ENCODE results near the gene BMPR1B.
A peak's percentile ranks its signal among the peaks of the same experiment; 100 is the strongest.
"Not testable (repeated sequence)": the region's sequence is repeated elsewhere in the genome, so short reads cannot be mapped to it uniquely, and the experiment has no call there.

BMPR1B gene

DNA sequence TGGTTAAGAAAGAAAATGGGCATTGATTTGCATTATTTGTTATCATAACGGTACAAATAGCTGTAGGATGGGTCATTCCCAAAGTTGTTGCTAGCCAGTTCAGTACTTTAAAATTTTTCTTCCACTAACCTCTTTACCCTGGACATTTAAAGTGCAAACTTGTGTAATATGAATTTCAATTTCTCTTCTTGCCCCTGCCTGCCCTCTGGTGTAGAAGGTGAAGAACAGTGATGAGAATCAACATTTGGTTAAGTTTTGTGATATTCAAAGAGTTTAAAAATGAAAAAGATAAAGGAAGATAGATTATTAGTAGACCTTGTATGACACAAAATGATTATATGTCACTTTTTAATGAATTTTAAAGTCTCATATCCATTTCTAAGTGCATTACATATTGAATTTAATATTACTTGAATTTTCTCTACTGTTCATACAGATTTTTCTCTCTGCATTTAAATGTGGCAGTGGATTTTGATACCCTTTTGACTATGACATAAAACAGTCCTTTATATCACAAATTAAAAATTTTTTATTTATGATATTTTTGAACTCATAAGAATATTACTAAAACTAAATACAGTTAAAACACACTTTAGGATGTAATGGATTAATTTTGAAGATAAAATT, 337.7 kb downstream of the BMPR1B start:
- DNase-seq, result peak; percentile 45

DNA sequence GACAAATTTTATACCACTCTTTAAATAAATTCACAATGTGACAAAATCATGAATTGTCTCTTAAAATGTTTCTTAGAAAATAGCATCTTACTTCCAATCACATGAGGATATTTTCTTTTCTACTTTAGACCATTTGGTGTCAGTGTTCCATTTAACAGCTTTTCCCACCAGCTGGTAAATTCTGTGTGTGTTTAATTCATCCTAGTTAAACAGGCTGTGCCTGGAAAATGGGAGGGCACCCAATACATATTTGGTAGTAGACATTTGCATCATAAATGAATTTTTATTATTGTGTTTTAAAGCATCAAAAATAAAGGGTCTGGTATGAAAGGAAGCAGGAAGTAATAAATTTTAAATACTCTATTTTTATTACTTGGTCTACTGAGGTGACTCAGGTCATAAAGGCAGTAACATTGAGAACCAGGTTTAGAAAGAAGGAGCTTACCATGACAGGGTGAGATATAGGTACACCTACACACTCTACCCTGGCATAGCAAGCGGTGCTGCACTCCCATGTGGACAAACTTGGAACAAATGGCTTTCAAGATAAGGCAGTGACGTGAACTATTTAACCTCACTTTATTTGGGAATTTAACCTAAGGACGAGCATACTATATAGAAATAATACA, 344.5 kb downstream of the BMPR1B start:
- DNase-seq, result no peak

DNA sequence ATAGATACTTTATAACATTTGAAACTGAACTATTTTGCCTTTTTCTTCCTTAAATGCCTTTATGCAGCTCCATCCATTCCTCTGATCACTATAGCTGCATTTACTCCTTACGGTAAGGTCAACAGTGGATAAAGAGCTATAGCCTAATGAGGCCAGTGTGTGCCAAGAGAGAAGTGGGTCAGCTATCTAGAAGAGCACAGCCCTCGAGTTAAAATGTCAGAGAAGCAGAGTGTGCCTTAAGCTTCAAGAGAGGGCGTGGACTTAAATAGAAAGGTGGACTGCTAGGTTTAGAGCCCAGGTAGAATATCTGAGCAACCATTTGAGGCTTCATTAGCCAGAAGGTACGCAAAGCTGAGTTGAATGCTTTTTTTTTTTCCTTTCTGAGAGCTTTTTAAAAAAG, 347.4 kb downstream of the BMPR1B start:
- DNase-seq, result no peak

DNA sequence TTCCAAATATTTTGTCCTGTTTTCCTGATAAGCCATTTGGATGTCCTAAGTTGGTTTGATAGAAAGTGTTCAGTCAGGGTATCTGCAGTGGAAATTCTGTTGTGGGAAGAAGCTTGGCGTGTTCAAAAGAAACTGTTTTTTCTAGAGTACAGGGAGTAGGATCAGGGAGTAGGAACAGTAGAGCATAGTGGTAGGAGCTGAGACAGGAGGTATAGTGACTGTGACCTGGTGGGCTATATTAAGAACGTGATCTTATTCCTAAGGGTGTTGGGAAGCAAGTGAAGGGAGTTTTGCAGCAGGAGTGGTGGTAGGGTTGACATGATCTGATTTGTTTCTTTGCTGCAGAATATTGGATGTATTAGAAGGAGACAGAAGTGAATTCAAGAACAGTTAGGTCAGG, 348.2 kb downstream of the BMPR1B start:
- no peak for DNase-seq

DNA sequence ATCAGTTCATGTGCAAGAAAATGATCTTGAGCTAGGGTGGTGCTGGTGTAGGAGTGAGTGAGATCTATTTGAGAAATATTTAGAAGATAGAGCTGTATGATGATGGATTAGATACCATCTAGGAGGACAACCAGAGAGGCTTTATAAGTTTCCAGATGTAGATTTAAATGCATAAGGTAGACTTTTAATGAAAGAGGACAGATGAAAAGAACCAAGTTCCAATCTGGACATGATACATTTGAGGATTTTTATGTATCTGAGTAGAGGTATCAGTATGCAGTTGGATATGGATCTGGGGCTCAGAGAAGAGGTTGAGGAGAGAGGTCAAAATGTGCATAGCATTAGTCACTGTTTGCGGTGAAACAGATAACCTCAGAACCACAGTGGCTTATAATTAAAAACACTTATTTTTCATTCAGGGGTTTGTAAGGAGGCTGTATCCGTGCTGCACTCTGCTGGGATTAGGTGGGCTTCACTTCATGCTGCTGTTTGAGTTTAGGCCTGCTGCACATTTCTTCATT, 348.7 kb downstream of the BMPR1B start:
- peak; percentile 36 for DNase-seq

DNA sequence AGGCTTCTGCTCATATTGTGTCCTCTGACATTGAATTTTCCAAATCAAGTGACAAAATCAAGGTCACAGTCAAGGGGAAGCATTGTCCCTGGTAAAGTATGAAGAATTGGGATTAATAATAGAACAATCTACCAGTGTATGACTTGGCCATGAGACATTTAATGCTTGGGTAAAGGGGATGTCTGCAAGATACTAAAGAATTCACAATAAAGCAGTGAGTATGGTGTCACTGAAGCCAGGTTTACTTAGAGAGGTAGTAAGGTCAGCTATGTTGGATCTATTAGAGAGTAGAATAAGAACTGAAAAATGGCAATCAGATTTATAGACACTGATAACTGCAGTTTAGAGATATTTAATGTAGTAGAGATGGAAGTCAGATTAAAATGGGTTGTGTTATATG, 349.2 kb downstream of the BMPR1B start:
- DNase-seq, result no peak

DNA sequence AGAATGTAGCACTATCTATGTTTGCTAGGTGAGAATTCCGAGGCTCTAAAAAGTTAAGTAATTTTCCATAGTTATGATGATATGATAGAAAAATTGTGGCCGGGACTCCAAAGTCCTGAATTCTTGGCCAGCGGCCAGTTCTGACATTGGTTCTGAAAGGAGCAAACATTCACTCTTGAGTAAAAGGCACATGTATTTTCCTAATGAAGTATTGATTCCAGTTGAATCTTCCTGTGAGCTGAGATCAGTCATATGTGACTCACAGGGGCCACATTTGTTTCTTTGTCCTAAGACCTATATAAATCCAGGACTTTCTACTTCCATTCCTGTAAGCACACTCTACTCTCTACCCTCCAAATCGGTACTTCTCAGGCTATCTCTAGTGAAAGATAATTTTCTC, 349.9 kb downstream of the BMPR1B start:
- DNase-seq, result peak; percentile 69

DNA sequence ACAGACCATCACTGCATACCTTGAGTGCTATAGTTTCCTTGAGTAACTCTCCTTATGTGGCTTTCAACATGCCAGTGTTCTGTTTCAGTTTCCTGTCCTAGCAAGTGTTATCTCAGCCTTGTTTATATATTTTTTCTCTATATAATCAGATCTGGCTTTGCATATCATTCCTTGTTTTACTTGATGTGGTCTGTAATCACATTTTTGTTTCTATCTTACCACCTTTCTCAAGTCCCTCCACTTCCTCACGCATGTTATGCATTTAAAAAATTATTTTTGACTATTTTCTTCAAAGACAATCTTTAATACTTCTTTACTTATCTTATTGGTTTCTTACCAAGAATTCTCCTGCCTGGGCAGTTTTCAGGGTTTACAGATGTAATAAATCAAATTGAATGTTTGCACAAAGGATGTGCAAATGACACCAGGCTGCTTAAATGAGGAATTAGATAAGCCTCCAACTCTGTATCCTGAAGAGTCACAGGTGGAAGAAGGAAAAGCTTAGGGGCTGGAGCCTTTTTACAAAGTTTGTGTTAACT, 351.2 kb downstream of the BMPR1B start:
- DNase-seq, result no peak

DNA sequence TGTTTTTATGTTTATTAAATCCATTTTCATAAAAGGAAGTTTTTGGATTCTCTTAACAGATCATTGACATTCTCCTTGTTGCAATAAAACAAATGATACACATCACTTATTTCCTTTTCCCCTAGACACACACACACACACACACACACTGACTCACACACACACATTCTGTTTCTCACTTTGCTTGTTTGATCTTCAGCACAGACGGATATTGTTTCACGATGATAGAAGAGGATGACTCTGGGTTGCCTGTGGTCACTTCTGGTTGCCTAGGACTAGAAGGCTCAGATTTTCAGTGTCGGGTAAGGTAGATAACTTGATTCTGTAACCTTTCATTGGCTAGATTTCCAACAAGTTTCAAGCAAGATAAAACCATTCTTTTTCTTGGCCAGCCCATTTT, 356.8 kb downstream of the BMPR1B start:
- DNase-seq, result no peak

DNA sequence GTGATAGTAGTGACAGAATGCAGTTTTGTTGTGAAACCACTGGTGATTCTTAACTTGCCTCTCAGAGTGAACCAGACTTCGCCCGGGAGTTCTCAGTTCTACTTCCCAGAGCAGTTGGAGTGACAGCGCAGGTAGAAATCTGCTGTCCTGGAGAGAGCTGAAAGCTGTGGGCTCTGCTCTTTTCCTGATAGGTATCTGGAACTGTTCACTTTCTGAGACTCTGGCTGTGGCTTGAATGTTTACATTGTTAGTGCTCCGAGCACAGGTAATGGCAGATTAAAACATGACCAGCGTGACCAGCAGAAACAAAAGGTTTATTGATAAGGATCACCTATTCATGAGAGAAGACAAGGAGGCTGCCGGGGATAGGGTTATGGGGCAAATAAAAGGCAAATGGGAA, 360.7 kb downstream of the BMPR1B start:
- no peak for DNase-seq

DNA sequence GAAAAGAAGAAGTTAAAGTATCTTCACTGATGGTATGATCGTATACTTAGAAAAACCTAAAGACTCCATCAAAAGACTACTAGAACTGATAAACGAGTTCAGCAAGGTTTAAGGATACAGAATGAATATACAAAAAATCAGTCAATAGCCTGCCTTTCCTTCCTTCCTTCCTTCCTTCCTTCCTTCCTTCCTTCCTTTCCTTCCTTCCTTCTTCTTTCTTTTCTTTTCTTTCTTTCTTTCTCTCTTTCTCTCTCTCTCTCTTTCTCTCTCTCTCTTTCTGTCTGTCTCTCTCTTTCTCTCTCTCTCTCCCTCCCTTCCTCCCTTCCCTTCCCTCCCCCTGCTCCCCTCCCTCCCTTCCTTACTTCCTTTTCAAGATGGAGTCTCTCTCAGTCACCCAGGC, 362.7 kb downstream of the BMPR1B start:
- no peak for DNase-seq

DNA sequence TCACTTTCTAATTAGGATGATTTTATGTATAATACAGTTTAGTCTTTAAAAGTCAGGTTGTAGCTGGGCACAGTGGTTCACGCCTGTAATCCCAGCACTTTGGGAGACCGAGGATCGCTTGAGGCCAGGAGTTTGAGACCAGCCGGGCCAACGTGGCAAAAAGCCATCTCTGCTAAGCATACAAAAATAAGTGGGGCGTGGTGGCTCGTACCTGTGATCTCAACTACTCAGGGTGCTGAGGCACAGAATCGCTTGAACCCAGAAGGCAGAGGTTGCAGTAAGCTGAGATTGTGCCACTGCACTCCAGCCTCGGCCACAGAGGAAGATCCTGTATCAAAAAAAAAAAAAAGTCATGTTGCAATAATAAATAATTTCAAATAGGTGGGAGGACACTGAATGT, 364.2 kb downstream of the BMPR1B start:
- no peak for DNase-seq

DNA sequence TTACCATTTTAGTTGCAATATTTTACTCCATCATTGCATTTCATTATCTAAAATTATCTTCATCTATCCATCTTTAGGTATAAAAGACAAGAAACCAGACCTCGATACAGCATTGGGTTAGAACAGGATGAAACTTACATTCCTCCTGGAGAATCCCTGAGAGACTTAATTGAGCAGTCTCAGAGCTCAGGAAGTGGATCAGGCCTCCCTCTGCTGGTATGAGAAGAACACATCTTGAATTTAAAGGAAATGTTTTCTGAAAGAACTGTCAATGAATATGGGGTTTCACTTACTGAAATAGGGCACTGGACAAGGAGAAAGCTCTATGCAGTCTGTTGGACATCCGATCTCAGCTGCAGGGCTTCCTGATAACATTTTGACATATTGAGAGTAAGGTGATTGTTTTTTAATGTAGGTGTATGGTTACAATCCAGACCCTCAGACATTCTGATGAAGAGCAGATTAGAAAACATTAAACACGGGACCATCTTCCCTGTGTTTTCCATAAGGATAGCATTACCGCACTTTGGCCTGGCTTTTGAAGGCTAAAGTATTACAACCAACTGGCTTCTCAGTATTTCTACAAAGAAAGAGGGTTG, 367.2 kb downstream of the BMPR1B start:
- peak; percentile 61 for DNase-seq

DNA sequence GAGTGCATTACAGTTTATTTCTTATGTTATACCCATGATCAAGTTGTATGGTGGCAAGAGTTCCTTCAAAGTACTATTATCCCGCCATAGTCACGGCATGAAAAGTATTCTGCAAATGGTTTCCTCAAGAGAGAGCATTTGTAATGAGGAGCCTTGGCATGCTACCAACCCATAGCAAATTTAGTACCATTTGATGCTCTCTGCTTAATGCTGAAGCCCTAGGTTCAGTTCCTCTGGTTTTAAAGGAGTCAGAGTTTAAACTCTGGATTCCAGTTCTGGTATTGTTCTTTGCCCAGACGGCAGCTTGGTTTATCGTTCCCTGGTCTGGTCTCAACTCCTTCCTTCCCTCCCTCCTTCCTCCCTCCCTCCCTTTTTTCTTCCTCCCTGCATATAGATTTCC, 371.3 kb downstream of the BMPR1B start:
- no peak for DNase-seq

DNA sequence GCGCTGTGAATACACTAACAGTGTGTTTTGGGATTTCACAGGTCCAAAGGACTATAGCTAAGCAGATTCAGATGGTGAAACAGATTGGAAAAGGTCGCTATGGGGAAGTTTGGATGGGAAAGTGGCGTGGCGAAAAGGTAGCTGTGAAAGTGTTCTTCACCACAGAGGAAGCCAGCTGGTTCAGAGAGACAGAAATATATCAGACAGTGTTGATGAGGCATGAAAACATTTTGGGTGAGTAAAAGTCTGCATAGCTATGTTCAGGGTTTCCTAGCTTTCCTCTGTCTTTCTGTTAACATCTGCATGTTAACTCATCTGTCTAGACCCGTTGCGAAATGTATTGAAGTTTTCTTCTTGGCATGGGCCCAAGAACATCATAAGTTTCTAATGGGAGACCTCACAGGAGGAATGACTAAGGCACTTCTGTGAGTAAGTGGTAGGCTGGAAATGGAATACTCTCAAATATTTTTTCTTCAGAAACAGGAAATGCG, 372.1 kb downstream of the BMPR1B start:
- DNase-seq, result peak; percentile 93

DNA sequence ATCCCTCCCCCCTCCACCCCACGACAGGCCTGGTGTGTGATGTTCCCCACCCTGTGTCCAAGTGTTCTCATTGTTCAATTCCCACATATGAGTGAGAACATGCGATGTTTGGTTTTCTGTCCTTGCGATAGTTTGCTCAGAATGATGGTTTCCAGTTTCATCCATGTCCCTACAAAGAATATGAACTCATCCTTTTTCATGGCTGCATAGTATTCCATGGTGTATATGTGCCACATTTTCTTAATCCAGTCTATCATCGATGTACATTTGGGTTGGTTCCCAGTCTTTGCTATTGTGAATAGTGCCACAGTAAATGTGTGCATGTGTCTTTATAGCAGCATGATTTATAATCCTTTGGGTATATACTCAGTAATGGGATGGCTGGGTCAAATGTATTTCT, 376.3 kb downstream of the BMPR1B start:
- not testable (repeated sequence) for DNase-seq

DNA sequence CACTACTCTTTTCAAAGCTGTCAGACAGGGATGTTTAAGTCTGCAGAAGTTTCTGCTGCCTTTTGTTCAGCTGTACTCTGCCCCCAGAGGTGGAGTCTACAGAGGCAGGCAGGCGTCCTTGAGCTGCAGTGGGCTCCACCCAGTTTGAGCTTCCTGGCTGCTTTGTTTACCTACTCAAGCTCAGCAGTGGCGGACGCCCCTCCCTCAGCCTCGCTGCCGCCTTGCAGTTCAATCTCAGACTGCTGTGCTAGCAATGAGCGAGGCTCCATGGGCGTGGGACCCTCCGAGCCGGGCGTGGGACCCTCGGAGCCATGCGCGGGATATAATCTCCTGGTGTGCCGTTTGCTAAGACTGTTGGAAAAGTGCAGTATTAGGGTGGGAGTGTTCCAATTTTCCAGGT, 381.7 kb downstream of the BMPR1B start:
- DNase-seq, result not testable (repeated sequence)

DNA sequence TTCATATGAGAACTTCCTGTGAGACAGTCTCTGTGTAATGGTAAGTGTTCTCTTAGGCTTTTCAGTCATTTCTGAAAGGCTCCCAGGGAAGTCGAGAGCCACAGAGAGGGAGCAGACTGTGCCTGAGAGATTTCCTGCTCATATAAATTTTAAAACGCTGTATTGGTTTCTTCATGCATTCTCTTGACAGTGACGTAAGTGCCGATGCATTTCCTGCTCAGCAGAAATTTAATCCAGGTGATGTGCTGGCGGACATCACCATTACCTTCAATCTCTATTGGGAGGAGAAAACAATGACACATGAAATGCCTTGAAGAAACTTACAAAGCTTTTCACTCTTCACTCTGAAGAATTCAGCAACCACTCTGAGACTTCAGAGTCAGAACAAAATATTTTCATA, 383.6 kb downstream of the BMPR1B start:
- DNase-seq, result no peak

DNA sequence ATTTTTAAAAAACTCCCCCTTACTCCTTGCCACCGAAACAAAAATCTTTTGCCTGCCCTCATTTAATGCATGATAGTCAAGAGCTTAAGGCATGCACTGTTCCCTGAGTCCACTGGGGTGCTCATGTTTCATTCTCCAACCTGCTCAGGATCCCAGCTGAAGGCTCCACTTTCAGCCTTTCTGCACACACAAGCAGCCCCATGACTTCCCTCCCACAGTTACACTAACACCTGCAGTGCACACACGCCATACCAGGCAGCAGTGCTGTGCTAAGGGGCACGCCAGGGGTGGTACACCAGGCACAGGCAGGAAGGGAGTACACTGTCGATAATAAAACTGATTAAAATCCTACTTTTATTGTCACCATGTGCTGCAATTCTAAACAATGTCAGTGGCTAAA, 385.2 kb downstream of the BMPR1B start:
- no peak for DNase-seq

DNA sequence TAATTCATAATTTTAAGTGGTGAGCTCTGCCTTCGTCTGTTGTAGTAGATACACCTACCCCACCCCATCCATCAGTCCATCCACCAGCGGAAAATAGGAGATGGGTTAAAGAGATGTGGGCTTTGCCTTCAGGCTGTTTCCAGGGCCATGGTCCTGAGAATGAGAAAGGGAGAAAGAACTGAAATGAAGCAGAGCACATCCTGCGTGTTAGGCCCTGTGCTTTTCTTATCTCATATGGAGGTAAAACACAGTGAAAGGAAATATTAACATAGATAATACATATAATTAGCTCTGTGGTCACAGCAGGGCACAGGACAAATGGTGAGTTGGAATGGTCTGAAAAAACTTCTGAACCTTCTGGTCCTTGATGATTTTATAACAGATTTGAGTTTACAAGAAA, 393.5 kb downstream of the BMPR1B start:
- DNase-seq, result no peak

DNA sequence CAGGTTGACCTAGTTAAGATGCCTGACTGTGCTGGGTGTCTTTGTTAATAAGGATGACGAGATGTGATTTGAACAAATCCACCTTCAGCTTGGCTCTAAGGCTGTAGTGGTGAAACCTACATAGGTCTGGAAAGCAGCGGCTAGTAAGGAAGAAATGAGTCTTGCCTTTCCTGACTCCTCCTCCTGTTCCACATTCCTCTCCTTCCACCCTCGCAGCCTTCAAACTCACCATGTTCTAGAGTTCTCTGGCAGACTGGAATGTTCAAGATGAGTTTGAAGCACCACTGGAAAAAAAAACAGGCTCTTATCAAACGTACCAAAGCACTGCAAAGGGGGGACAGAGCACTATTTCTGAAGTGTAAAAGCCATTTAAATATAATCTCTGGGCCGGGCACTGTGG, 395.4 kb downstream of the BMPR1B start:
- DNase-seq, result no peak

DNA sequence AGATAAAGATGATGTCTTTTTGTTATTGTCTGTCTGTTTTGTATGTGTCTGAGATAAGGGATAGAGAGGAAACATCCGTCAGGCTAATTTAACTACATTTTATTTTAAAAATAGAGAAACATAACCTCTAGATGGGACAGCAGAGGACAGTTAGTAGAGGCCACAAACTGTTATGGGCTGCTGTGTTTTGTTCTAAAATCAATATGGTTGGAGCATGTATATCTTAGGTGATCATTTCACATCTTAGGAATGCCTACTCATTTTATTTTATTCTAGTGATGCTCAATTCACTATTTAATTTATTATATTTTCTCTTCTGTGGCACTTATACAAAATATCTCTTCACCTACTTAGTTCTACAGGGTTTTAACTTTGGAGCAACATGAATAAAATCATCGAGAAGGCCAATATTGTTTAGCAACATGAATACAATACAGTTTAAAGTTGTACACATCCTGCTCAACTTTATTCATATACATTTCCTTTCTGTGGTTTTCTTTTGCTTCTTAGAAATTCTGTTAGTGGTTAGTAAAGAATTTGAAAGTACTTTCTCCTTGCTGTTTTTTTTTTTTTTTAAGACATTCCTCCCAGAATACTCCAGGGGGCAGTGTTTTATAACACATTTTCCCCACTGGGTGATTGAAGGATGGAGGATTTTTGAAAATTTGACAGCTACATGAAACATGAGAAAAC, 398.1 kb downstream of the BMPR1B start:
- DNase-seq, result no peak

DNA sequence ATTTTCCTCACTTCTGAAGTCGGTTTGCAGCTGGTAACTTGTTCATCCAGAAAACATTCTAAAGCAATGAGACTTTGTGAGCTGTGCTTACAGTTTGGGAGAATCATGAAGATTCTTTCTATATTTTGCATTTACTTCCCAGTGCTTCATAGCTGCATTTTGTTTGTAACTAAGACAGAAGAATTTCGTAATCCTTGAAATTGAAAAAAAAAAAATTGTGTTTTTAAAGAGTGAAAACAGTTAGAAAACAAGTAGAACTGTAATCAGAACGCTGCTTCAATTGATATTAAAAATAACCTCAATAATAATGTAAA, 398.7 kb downstream of the BMPR1B start:
- DNase-seq, result peak; percentile 7

DNA sequence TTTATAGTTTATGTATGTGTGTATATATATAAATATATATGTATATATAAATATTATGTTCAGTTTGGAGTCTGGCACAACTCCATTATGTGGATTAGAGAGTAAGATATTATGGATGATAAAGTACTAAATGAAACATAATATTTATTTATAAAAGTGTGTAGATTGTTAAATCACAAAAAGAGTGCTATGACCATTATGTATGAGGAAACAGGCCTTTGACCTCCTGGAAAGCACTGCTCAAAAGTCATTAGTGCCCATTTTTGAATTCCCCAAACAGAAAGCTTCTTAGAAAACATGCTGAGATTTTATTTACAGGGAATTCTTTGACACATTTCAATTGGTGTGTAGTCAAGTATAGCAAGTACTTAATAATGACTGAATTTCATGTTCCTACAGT, 399.8 kb downstream of the BMPR1B start:
- no peak for DNase-seq
